Right cardiac atrium (tissue), 5 donors: Measurements from ENCODE around the gene C5AR2. TPM values are rescaled to one million over a fixed set of nuclear protein-coding genes. Genes with fewer than 3 reads are reported as not detected.
"Not testable (repeated sequence)": the region's sequence is repeated elsewhere in the genome, so short reads cannot be mapped to it uniquely, and the experiment has no call there.

Source experiments
- ATAC-seq, 2 donors: fragments of 200-7000 bp; cut with Tn5 transposase; one replicate each; pipeline versions ENCODE4 v1.8.0 to v1.9.1; 2020; ENCODE audit warnings: moderate library complexity in 2 of 2, mild to moderate bottlenecking in 1 of 2
- DNase-seq, 3 donors: peaks; one replicate each; pipeline ENCODE4 v3.0.0-alpha.2; 2020
- H3K27ac ChIP-seq: one replicate; pipeline ENCODE4 v1.5.1; 2013; ENCODE audit warnings: mild to moderate bottlenecking, low read length, control low read depth, moderate library complexity
- H3K27me3 ChIP-seq: one replicate; pipeline ENCODE4 v1.6.1; 2013; ENCODE audit not compliant: control insufficient read depth, insufficient read depth
- H3K4me1 ChIP-seq: one replicate; pipeline ENCODE4 v1.6.1; 2013; ENCODE audit warnings: low read length; ENCODE audit not compliant: control insufficient read depth, insufficient read depth
- H3K4me3 ChIP-seq: one replicate; pipeline ENCODE4 v1.5.1; 2013; ENCODE audit warnings: low read length, control low read depth
- H3K9me3 ChIP-seq: one replicate; pipeline ENCODE4 v1.6.1; 2013; ENCODE audit warnings: low read length; ENCODE audit not compliant: control insufficient read depth
- WGBS: extraction: QIAGEN DNeasy Blood & Tissue Kit; methylation state at CpG from one replicate; pipeline ENCODE4 v1.1.7; 2013; 5-methylcytosine and 5-hydroxymethylcytosine counted together
- intact Hi-C, 4 donors: fragments of 100-400 bp; cut with DNase I; formaldehyde crosslinking; loops; one replicate each; pipeline versions ENCODE4 v1.11.0 to v1.14.0; 2022 to 2023
- polyA plus RNA-seq: library from polyadenylated mRNA; stranded (reverse); fragments of 200-250 nt; gene quantifications from one replicate; pipeline ENCODE4 v1.2.3, GENCODE V29; 2013
- total RNA-seq, 4 donors: library from RNA; stranded (reverse); fragmentation: NEBNext Ultra II Directional; extraction: Animal tissue kit (Norgen Biotek cat#: 25700); gene quantifications; one replicate each; pipeline ENCODE4 v1.2.1, GENCODE V29; 2021
- donor health status: healthy with polysubstance abuse.
- donor health status: DM: no; HTN: yes; CAD: no.
- donor health status: DM: no; HTN: no; CAD: no.
- donor health status: DM: no; HTN: yes; CAD: no; lungs with severe emphysema.
- donor health status: DM: yes; HTN: yes; CAD: no.

Gene C5AR2
- total and polyA plus RNA-seq, 5 donors, result 0.65 to 2.5 (median 1.3) TPM

GRCh38 chr19:47346024-47346423 is 14.0 kb downstream of the C5AR2 start:
- H3K27me3 ChIP-seq, H3K4me3 ChIP-seq, H3K27ac ChIP-seq, ATAC-seq, intact Hi-C loops, H3K4me1 ChIP-seq, DNase-seq, H3K9me3 ChIP-seq: not testable (repeated sequence)
- WGBS, result 94% methylated on average over 6 of the region's 6 CpGs

GRCh38 chr19:47348819-47349795 is 17.1 kb downstream of the C5AR2 start, which contains the start of gene DHX34:
TSS of gene DHX34 (plus strand) at chr19:47349315. CDS start at chr19:47353031, 3,716 bp downstream.
- Histone ChIP-seq H3K4me3 (peak within 1 kb of the TSS; percentile 93), H3K27ac (peak within 1 kb of the TSS; percentile 22), H3K9me3 (no peaks in the 10 kb centered on the region), H3K27me3 (no peaks in the 10 kb centered on the region), H3K4me1 (peaks cover 2% of the 10 kb centered on the region)
- intact Hi-C loops, result no loop called here
- DNase-seq, result peak; percentile 99
- ATAC-seq, result peak; percentile 100
- 3% methylated on average over 63 of the region's 63 CpGs for WGBS

GRCh38 chr19:47350630-47351029 is 18.7 kb downstream of the C5AR2 start:
- H3K4me1 ChIP-seq, result peaks cover 2% of the 10 kb centered on the region
- no peaks in the 10 kb centered on the region for H3K9me3 ChIP-seq
- 91% methylated on average over 6 of the region's 6 CpGs for WGBS
- H3K4me3 ChIP-seq, result no peak overlapping the region
- no peaks in the 10 kb centered on the region for H3K27me3 ChIP-seq
- H3K27ac ChIP-seq, result no peak overlapping the region
- DNase-seq, result no peak
- ATAC-seq, result no peak
- intact Hi-C loops, result no loop called here

- H3K4me1 ChIP-seq, result peaks cover 2% of the 10 kb centered on the region
- ATAC-seq, result no peak
Measured at GRCh38 chr19:47351548-47351947, 19.6 kb downstream of the C5AR2 start.

DNA sequence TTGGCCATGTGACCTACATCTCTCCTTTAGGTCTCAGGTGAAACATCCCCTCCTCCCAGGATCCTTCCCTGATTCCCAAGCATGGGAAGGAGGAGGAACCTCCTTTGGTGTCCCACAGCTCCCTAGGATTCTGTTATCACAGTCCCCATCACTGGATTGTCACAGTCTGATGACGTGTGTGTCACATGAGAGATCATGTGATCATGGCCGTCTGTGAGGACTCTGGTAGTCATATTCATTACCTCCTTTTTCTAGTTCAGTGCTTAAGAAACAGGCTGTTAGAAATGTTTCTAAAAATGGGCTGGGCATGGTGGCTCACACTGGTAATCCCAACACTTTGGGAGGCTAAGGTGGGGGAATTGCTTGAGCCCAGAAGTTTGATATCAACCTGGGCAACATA is 20.1 kb downstream of the C5AR2 start:
- no peak overlapping the region for H3K4me3 ChIP-seq
- no peaks in the 10 kb centered on the region for H3K9me3 ChIP-seq
- peaks cover 2% of the 10 kb centered on the region for H3K4me1 ChIP-seq
- ATAC-seq (no peak), DNase-seq (no peak)
- intact Hi-C loops, result no loop called here
- WGBS, result 54% methylated on average over 2 of the region's 2 CpGs
- no peak overlapping the region for H3K27ac ChIP-seq
- H3K27me3 ChIP-seq, result no peaks in the 10 kb centered on the region

More at GRCh38 chr19:47351548-47351947, 19.6 kb downstream of the C5AR2 start:
- 79% methylated on average over 3 of the region's 3 CpGs for WGBS
- H3K4me3 ChIP-seq, result no peak overlapping the region
- no peak for DNase-seq
- H3K27ac ChIP-seq, result no peak overlapping the region
- intact Hi-C loops, result no loop called here
- H3K9me3 ChIP-seq, result no peaks in the 10 kb centered on the region
- no peaks in the 10 kb centered on the region for H3K27me3 ChIP-seq

GRCh38 chr19:47353307-47353712 is 21.3 kb downstream of the C5AR2 start:
- ATAC-seq (no peak), DNase-seq (peak in 1 of 3 donors; percentile 75)
- Histone ChIP-seq H3K4me1 (peaks cover 2% of the 10 kb centered on the region), H3K27ac (no peak overlapping the region), H3K27me3 (no peaks in the 10 kb centered on the region), H3K4me3 (no peak overlapping the region), H3K9me3 (no peaks in the 10 kb centered on the region)
- intact Hi-C loops, result no loop called here
- 77% methylated on average over 24 of the region's 24 CpGs for WGBS

- intact Hi-C loops, result no loop called here
- H3K27me3 ChIP-seq, result no peaks in the 10 kb centered on the region
- no peak for DNase-seq
- H3K4me3 ChIP-seq, result no peak overlapping the region
- no peaks in the 10 kb centered on the region for H3K4me1 ChIP-seq
- ATAC-seq, result no peak
- WGBS, result 96% methylated on average over 6 of the region's 6 CpGs
- H3K9me3 ChIP-seq, result no peaks in the 10 kb centered on the region
- H3K27ac ChIP-seq, result no peak overlapping the region
Measured at GRCh38 chr19:47356900-47357299, 24.9 kb downstream of the C5AR2 start.

GRCh38 chr19:47357788-47358680 is 26.1 kb downstream of the C5AR2 start:
- H3K4me3 ChIP-seq, result no peak overlapping the region
- intact Hi-C loops, result no loop called here
- peak; percentile 18 to 35 for ATAC-seq
- H3K27me3 ChIP-seq, result no peaks in the 10 kb centered on the region
- H3K4me1 ChIP-seq, result no peaks in the 10 kb centered on the region
- 96% methylated on average over 28 of the region's 28 CpGs for WGBS
- no peak overlapping the region for H3K27ac ChIP-seq
- DNase-seq, result no peak
- H3K9me3 ChIP-seq, result no peaks in the 10 kb centered on the region

GRCh38 chr19:47358936-47359335 is 27.0 kb downstream of the C5AR2 start:
- Histone ChIP-seq H3K9me3 (no peaks in the 10 kb centered on the region), H3K4me3 (no peak overlapping the region), H3K4me1 (no peaks in the 10 kb centered on the region), H3K27me3 (no peaks in the 10 kb centered on the region), H3K27ac (no peak overlapping the region)
- intact Hi-C loops, result no loop called here
- 80% methylated on average over 6 of the region's 6 CpGs for WGBS
- ATAC-seq, result no peak
- no peak for DNase-seq

DNA sequence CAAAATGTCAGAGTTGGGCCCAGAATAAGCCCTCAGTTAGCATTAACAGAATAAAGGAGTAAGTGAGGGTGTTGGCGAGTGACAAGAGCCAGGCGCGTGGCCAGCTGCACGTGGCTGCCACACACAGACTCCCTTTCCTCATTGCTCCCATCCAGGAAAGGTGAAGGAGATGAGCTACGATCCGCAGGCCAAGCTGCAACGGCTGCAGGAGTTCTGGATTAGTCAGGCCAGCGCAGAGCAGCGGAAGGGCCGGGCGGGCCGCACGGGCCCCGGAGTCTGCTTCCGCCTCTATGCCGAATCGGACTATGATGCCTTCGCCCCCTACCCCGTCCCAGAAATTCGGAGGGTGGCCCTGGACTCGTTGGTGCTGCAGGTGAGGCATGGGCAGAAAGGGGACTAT is 30.3 kb downstream of the C5AR2 start:
- DNase-seq, result no peak
- 94% methylated on average over 21 of the region's 21 CpGs for WGBS

More for the DNA sequence above, 30.3 kb downstream of the C5AR2 start:
- Histone ChIP-seq H3K9me3 (no peaks in the 10 kb centered on the region), H3K4me3 (no peak overlapping the region), H3K4me1 (no peaks in the 10 kb centered on the region), H3K27ac (no peak overlapping the region), H3K27me3 (no peaks in the 10 kb centered on the region)
- intact Hi-C loops, result no loop called here
- ATAC-seq, result no peak
